ENCODE measurements around the gene STH.

- TF ChIP-seq, protein P1, sequence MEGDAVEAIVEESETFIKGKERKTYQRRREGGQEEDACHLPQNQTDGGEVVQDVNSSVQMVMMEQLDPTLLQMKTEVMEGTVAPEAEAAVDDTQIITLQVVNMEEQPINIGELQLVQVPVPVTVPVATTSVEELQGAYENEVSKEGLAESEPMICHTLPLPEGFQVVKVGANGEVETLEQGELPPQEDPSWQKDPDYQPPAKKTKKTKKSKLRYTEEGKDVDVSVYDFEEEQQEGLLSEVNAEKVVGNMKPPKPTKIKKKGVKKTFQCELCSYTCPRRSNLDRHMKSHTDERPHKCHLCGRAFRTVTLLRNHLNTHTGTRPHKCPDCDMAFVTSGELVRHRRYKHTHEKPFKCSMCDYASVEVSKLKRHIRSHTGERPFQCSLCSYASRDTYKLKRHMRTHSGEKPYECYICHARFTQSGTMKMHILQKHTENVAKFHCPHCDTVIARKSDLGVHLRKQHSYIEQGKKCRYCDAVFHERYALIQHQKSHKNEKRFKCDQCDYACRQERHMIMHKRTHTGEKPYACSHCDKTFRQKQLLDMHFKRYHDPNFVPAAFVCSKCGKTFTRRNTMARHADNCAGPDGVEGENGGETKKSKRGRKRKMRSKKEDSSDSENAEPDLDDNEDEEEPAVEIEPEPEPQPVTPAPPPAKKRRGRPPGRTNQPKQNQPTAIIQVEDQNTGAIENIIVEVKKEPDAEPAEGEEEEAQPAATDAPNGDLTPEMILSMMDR (IDR thresholded peaks at IDR 0.05; ENCODE audit: low read depth, low read length, poor library complexity, severe bottlenecking): no peak
- TF ChIP-seq EZH2phosphoT487 (IDR thresholded peaks at IDR 0.05; ENCODE audit: borderline replicate concordance, low read length): no peak
Measured at GRCh38 chr17:45963889-45964288, 35.2 kb upstream of the STH start.
